Mesendoderm (in vitro differentiated cells): ENCODE measurements around the gene EHBP1.

Experiments
- DNase-seq: peaks from one replicate; pipeline ENCODE4 v3.0.0; 2013
- H2AK5ac ChIP-seq: 2 replicates; pipeline ENCODE4 v1.6.1; 2013; ENCODE audit warnings: low read length, inconsistent platforms
- H2BK120ac ChIP-seq: 2 replicates; pipeline ENCODE4 v1.6.1; 2013; ENCODE audit warnings: low read depth, mild to moderate bottlenecking, low read length, moderate library complexity, mixed read lengths
- H2BK15ac ChIP-seq: replicated peaks from 2 replicates; pipeline ENCODE4 v1.6.1; 2013; ENCODE audit warnings: low read depth, mild to moderate bottlenecking, moderate library complexity
- H2BK5ac ChIP-seq: 2 replicates; pipeline ENCODE4 v1.6.1; 2013; ENCODE audit warnings: low read length, inconsistent platforms
- H3K18ac ChIP-seq: 2 replicates; pipeline ENCODE4 v1.6.1; 2013; ENCODE audit warnings: mild to moderate bottlenecking, low read length, mixed read lengths
- H3K23ac ChIP-seq: one replicate; pipeline ENCODE4 v1.6.1; 2013; ENCODE audit warnings: low read length
- H3K27ac ChIP-seq: 2 replicates; pipeline ENCODE4 v1.5.1; 2013; ENCODE audit warnings: low read depth, mild to moderate bottlenecking, inconsistent platforms, low read length, moderate library complexity
- H3K27me3 ChIP-seq: 2 replicates; pipeline ENCODE4 v1.6.1; 2013; ENCODE audit warnings: low read length, control low read depth, mild to moderate bottlenecking, inconsistent platforms; ENCODE audit not compliant: insufficient read depth, poor library complexity
- H3K36me3 ChIP-seq: 2 replicates; pipeline ENCODE4 v1.6.1; 2013; ENCODE audit warnings: low read length, inconsistent platforms; ENCODE audit not compliant: control insufficient read depth, insufficient read depth
- H3K4ac ChIP-seq: one replicate; pipeline ENCODE4 v1.6.1; 2013; ENCODE audit warnings: low read depth, mild to moderate bottlenecking, low read length, moderate library complexity
- H3K4me1 ChIP-seq: 2 replicates; pipeline ENCODE4 v1.6.1; 2013; ENCODE audit warnings: low read depth, low read length, inconsistent platforms; ENCODE audit not compliant: control insufficient read depth
- H3K4me2 ChIP-seq: 2 replicates; pipeline ENCODE4 v1.6.1; 2013; ENCODE audit warnings: low read length
- H3K4me3 ChIP-seq: 2 replicates; pipeline ENCODE4 v1.5.1; 2013; ENCODE audit warnings: mild to moderate bottlenecking, low read length
- H3K56ac ChIP-seq: one replicate; pipeline ENCODE4 v1.6.1; 2013; ENCODE audit warnings: low read length
- H3K79me1 ChIP-seq: 2 replicates; pipeline ENCODE4 v1.6.1; 2013; ENCODE audit warnings: low read length, inconsistent platforms
- H3K79me2 ChIP-seq: 2 replicates; pipeline ENCODE4 v1.6.1; 2013; ENCODE audit warnings: mild to moderate bottlenecking, low read length; ENCODE audit not compliant: control insufficient read depth, insufficient read depth
- H3K9ac ChIP-seq: 2 replicates; pipeline ENCODE4 v1.6.1; 2013; ENCODE audit warnings: low read length, inconsistent platforms
- H4K5ac ChIP-seq: one replicate; pipeline ENCODE4 v1.6.1; 2013; ENCODE audit warnings: low read length
- H4K8ac ChIP-seq: one replicate; pipeline ENCODE4 v1.6.1; 2013; ENCODE audit warnings: low read depth, mild to moderate bottlenecking, control low read depth, low read length, moderate library complexity
- WGBS: extraction: QIAGEN DNeasy Blood & Tissue Kit; methylation state at CpG from one replicate; pipeline ENCODE4 v1.1.7; 2013; ENCODE audit warnings: low lambda C conversion rate, missing lambda C conversion rate; ENCODE audit not compliant: insufficient coverage; ENCODE audit errors: extremely low coverage; 5-methylcytosine and 5-hydroxymethylcytosine counted together

EHBP1 gene

GRCh38 chr2:62661263-62661635 lies 44.3 kb upstream of the EHBP1 start:
- H4K5ac ChIP-seq = no peak overlapping the region
- H3K27ac ChIP-seq = no peak overlapping the region
- WGBS = no CpG with 5 or more reads among the region's 3 CpGs
- H4K8ac ChIP-seq = no peak overlapping the region
- peaks cover 3% of the 10 kb centered on the region for H3K4me1 ChIP-seq
- H2BK15ac ChIP-seq = no peak overlapping the region
- no peak overlapping the region for H3K18ac ChIP-seq
- no peaks in the 10 kb centered on the region for H3K79me2 ChIP-seq
- H3K36me3 ChIP-seq = no peaks in the 10 kb centered on the region
- no peak overlapping the region for H3K56ac ChIP-seq
- no peak overlapping the region for H3K9ac ChIP-seq
- no peak overlapping the region for H3K4me2 ChIP-seq
- H3K79me1 ChIP-seq = no peaks in the 10 kb centered on the region
- no peak overlapping the region for H2AK5ac ChIP-seq
- no peak overlapping the region for H3K23ac ChIP-seq
- H2BK5ac ChIP-seq = no peak overlapping the region
- H3K4me3 ChIP-seq = no peak overlapping the region
- DNase-seq = no peak
- no peak overlapping the region for H2BK120ac ChIP-seq
- H3K27me3 ChIP-seq = no peaks in the 10 kb centered on the region
- H3K4ac ChIP-seq = no peak overlapping the region

- Histone ChIP-seq H3K56ac (no peak overlapping the region), H4K8ac (no peak overlapping the region), H2BK5ac (no peak overlapping the region), H3K23ac (no peak overlapping the region), H2AK5ac (no peak overlapping the region), H3K18ac (no peak overlapping the region), H3K27me3 (no peaks in the 10 kb centered on the region), H3K4me3 (no peak overlapping the region), H3K4ac (no peak overlapping the region), H3K9ac (no peak overlapping the region), H3K79me2 (no peaks in the 10 kb centered on the region), H3K79me1 (no peaks in the 10 kb centered on the region), H4K5ac (no peak overlapping the region), H3K4me2 (no peak overlapping the region), H3K27ac (no peak overlapping the region), H2BK120ac (no peak overlapping the region), H3K36me3 (no peaks in the 10 kb centered on the region), H3K4me1 (peaks cover 3% of the 10 kb centered on the region), H2BK15ac (no peak overlapping the region)
- no peak for DNase-seq
- WGBS = no CpG with 5 or more reads among the region's 2 CpGs
Measured at GRCh38 chr2:62662131-62662530, 43.4 kb upstream of the EHBP1 start.

GRCh38 chr2:62662554-62662953 lies 43.0 kb upstream of the EHBP1 start:
- no peaks in the 10 kb centered on the region for H3K27me3 ChIP-seq
- DNase-seq = no peak
- H2BK5ac ChIP-seq = no peak overlapping the region
- H3K9ac ChIP-seq = no peak overlapping the region
- H3K4me1 ChIP-seq = peaks cover 3% of the 10 kb centered on the region
- no peak overlapping the region for H2BK15ac ChIP-seq
- no peak overlapping the region for H3K4me2 ChIP-seq
- H3K18ac ChIP-seq = no peak overlapping the region
- no CpG with 5 or more reads among the region's 2 CpGs for WGBS
- H4K5ac ChIP-seq = no peak overlapping the region
- no peak overlapping the region for H3K56ac ChIP-seq
- H3K79me2 ChIP-seq = no peaks in the 10 kb centered on the region
- no peaks in the 10 kb centered on the region for H3K36me3 ChIP-seq
- H3K4ac ChIP-seq = no peak overlapping the region
- no peak overlapping the region for H2AK5ac ChIP-seq
- H2BK120ac ChIP-seq = no peak overlapping the region
- H3K27ac ChIP-seq = no peak overlapping the region
- no peak overlapping the region for H3K4me3 ChIP-seq
- H3K23ac ChIP-seq = no peak overlapping the region
- H4K8ac ChIP-seq = no peak overlapping the region
- no peaks in the 10 kb centered on the region for H3K79me1 ChIP-seq

GRCh38 chr2:62663411-62663810 lies 42.1 kb upstream of the EHBP1 start:
- H3K4me1 ChIP-seq = peaks cover 3% of the 10 kb centered on the region
- no peak overlapping the region for H3K4me3 ChIP-seq
- no peak overlapping the region for H2BK120ac ChIP-seq
- H3K27ac ChIP-seq = no peak overlapping the region
- H3K27me3 ChIP-seq = no peaks in the 10 kb centered on the region
- no peak overlapping the region for H3K4me2 ChIP-seq
- no peak for DNase-seq
- no peak overlapping the region for H2BK15ac ChIP-seq
- H4K5ac ChIP-seq = no peak overlapping the region
- no peak overlapping the region for H4K8ac ChIP-seq
- no peak overlapping the region for H2BK5ac ChIP-seq
- no peaks in the 10 kb centered on the region for H3K79me2 ChIP-seq
- no peak overlapping the region for H3K9ac ChIP-seq
- no peaks in the 10 kb centered on the region for H3K36me3 ChIP-seq
- no peak overlapping the region for H3K4ac ChIP-seq
- no peak overlapping the region for H3K23ac ChIP-seq
- no peaks in the 10 kb centered on the region for H3K79me1 ChIP-seq
- H3K18ac ChIP-seq = no peak overlapping the region
- H2AK5ac ChIP-seq = no peak overlapping the region
- no peak overlapping the region for H3K56ac ChIP-seq

- Histone ChIP-seq H3K4me1 (peaks cover 3% of the 10 kb centered on the region), H3K36me3 (no peaks in the 10 kb centered on the region), H3K23ac (no peak overlapping the region), H2BK120ac (no peak overlapping the region), H3K4ac (no peak overlapping the region), H3K79me1 (no peaks in the 10 kb centered on the region), H3K4me3 (no peak overlapping the region), H4K5ac (no peak overlapping the region), H3K79me2 (no peaks in the 10 kb centered on the region), H3K9ac (no peak overlapping the region), H2AK5ac (no peak overlapping the region), H3K18ac (no peak overlapping the region), H4K8ac (no peak overlapping the region), H3K56ac (no peak overlapping the region), H3K27ac (no peak overlapping the region), H2BK15ac (no peak overlapping the region), H3K27me3 (no peaks in the 10 kb centered on the region), H2BK5ac (no peak overlapping the region), H3K4me2 (no peak overlapping the region)
- no peak for DNase-seq
Measured at GRCh38 chr2:62663920-62664795, 41.4 kb upstream of the EHBP1 start.

GRCh38 chr2:62665446-62665845 lies 40.1 kb upstream of the EHBP1 start:
- Histone ChIP-seq H2AK5ac (no peak overlapping the region), H3K27ac (no peak overlapping the region), H4K5ac (no peak overlapping the region), H3K79me1 (no peaks in the 10 kb centered on the region), H3K4me1 (peaks cover 3% of the 10 kb centered on the region), H3K9ac (no peak overlapping the region), H3K4me2 (no peak overlapping the region), H3K4me3 (no peak overlapping the region), H3K4ac (no peak overlapping the region), H3K18ac (no peak overlapping the region), H3K79me2 (no peaks in the 10 kb centered on the region), H3K36me3 (no peaks in the 10 kb centered on the region), H2BK15ac (no peak overlapping the region), H3K23ac (no peak overlapping the region), H4K8ac (no peak overlapping the region), H3K27me3 (no peaks in the 10 kb centered on the region), H2BK5ac (no peak overlapping the region), H3K56ac (no peak overlapping the region), H2BK120ac (no peak overlapping the region)
- no CpG with 5 or more reads among the region's 1 CpG for WGBS
- no peak for DNase-seq
